SH-SY5Y (cell line): ENCODE data around the gene SPAG4.

ENCODE experiments used
- GATA2 ChIP-seq: IDR thresholded peaks from 2 replicates; pipeline ENCODE4 v1.6.1; 2011; ENCODE audit warnings: mild to moderate bottlenecking, low read depth, low read length
- GATA3 ChIP-seq: IDR thresholded peaks from 2 replicates; pipeline ENCODE4 v1.6.1; 2011; ENCODE audit warnings: low read depth, mild to moderate bottlenecking, low read length, moderate library complexity

DNA sequence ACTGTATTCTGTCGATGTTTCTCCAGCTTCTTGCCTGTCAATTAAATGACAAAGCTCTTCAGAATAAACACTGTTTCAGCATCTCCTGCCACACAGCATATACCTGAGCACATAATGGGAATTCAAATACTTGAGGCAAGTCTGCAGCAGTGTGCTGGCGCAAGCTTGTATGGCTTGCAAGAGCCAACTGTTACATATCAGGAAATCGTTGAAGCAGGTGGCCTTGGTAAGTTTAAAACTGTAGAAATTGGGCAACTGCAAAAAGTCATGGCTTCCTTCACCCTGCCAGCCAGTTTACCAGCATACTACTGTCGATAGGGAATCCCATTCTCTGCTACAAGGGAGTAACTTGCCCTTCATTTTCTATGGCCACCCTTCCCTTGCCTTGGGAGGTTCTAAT, 26.1 kb downstream of the SPAG4 start:
- TF ChIP-seq GATA3 (no peak), GATA2 (no peak)
